Endothelial cell of umbilical vein (primary cell): ENCODE measurements around the gene FBXO48.

ENCODE experiments used
- CTCF ChIP-seq, 2 donors: IDR thresholded peaks; 1 replicate in 1 of 2; 2 replicates in 1 of 2; pipeline ENCODE4 v1.5.1; 2011; ENCODE audit warnings: low read length in 2 of 2, mild to moderate bottlenecking in 2 of 2, moderate library complexity in 2 of 2, control low read depth in 1 of 2, inconsistent platforms in 1 of 2, low read depth in 1 of 2; ENCODE audit not compliant: insufficient read depth in 1 of 2; ENCODE audit errors: extremely low read depth in 1 of 2
- POLR2A ChIP-seq: IDR thresholded peaks from 2 replicates; pipeline ENCODE4 v1.6.1; 2012; ENCODE audit warnings: low read depth, mild to moderate bottlenecking, control low read depth, low read length

DNA sequence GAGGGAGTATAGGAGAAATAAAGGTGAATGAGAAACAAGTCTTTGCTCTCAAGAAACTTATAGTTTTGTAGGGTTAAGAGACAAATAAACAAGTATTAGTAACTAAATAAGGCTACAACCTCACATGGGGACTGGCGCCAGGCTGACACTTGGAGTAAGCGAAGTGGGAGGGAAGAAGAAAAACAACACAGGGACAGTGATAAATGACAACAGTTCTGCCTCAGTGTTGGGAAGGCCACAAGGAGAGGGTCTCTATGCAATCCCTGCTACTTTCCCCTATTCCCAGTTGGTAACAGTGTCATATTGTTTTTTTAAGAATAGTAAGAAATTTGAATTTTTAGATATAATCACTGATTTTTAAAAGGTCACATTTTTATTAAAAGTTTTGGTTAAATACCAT lies 4.3 kb upstream of the FBXO48 start:
- TF ChIP-seq CTCF (IDR thresholded peaks at IDR 0.05; ENCODE audit: extremely low read depth in 1 of 2, insufficient read depth in 1 of 2, low read depth in 1 of 2, low read length in 2 of 2), result no peak
- no peak for TF ChIP-seq POLR2A
